MG63 (cell line): ENCODE results near the gene SNU13. TPM values are rescaled to one million over a fixed set of nuclear protein-coding genes. Genes with fewer than 3 reads are reported as not detected.
A peak's percentile ranks its signal among the peaks of the same experiment; 100 is the strongest.
"Not testable (repeated sequence)": the region's sequence is repeated elsewhere in the genome, so short reads cannot be mapped to it uniquely, and the experiment has no call there.

Source experiments
- DNase-seq: peaks from one replicate; pipeline ENCODE4 v3.0.0-alpha.2; 2020
- H3K27me3 ChIP-seq: fragments of 250-450 bp; sonication (Bioruptor Pico); 2 replicates; pipeline ENCODE4 v1.5.1; 2020; ENCODE audit warnings: mild to moderate bottlenecking, moderate library complexity
- H3K36me3 ChIP-seq: fragments of 250-450 bp; sonication (Bioruptor Pico); 2 replicates; pipeline ENCODE4 v1.5.1; 2020; ENCODE audit warnings: mild to moderate bottlenecking, moderate library complexity
- H3K4me3 ChIP-seq: fragments of 250-450 bp; sonication (Bioruptor Pico); 2 replicates; pipeline ENCODE4 v1.5.1; 2020; ENCODE audit warnings: mild to moderate bottlenecking, moderate library complexity
- H3K9me3 ChIP-seq: fragments of 250-450 bp; sonication (Bioruptor Pico); 2 replicates; pipeline ENCODE4 v1.5.1; 2020; ENCODE audit warnings: mild to moderate bottlenecking, moderate library complexity
- total RNA-seq: library from RNA; depleted of rRNA; stranded (reverse); fragments of >200 nt; shearing (Covaris generic); gene quantifications from 2 replicates; pipeline ENCODE4 v1.2.3, GENCODE V29; 2014; ENCODE audit warnings: low replicate concordance

Gene SNU13
- total RNA-seq, 1 experiment from 2014 or later = 206 TPM

DNA sequence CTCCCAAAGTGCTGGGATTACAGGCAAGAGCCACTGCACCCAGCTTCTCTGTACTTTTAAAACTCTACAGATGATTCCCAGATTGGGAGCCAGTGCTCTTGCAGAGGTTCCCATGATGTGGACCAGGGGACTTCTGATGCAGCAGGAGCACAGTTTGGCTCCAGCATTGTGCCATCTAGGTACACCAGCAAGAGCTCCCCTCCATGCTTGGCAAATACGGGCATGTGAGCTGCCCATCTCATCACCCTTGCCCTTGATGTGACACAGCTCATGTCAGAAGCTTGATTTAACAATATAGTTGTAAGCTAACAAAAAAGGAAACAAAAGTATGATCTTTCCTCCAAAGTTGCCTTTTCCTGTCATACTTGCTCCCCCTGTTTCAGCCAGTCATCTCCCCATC lies 28.7 kb downstream of the SNU13 start:
- no peak for DNase-seq
- Histone ChIP-seq H3K27me3 (no peaks in the 10 kb centered on the region), H3K9me3 (no peaks in the 10 kb centered on the region), H3K4me3 (no peak overlapping the region), H3K36me3 (peaks cover 92% of the 10 kb centered on the region)

DNA sequence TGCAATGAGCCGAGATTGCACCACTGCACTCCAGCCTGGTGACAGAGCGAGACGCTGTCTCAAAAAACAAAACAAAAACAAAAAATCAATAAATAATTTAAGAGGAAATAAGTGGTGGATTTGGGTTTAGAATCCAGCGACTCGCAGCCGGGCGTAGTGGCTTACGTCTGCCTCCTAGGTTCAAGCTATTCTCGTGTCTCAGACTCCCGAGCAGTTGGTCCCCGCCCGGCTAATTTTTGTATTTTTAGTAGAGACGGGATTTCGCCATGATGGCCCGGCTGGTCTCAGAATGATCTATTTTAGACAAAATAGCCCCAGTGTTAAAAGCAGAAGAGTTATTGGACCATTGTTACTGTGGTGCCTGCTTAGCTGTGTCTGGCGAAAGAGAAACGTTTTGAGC lies 29.8 kb downstream of the SNU13 start:
- Histone ChIP-seq H3K9me3 (no peaks in the 10 kb centered on the region), H3K4me3 (no peak overlapping the region), H3K36me3 (peaks cover 92% of the 10 kb centered on the region), H3K27me3 (no peaks in the 10 kb centered on the region)
- no peak for DNase-seq

DNA sequence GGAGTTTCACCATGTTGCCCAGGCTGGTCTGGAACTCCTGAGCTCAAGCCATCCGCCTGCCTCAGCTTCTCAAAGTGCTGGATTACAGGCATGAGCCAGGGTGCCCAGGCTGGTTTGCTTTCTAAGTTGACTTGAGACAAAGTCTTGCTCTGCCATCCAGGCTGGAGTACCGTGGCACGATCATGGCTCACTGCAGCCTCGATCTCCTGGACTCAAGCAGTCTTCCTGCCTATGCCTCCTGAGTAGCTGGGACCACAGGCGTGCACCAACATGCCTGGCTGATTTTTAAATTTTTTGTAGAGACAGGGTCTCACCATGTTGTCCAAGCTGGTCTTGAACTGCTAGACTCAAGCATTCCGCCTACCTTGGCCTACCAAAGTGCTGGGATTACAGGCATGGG lies 31.0 kb downstream of the SNU13 start:
- H3K9me3 ChIP-seq = no peaks in the 10 kb centered on the region
- peaks cover 92% of the 10 kb centered on the region for H3K36me3 ChIP-seq
- H3K4me3 ChIP-seq = no peak overlapping the region
- no peak for DNase-seq
- no peaks in the 10 kb centered on the region for H3K27me3 ChIP-seq

DNA sequence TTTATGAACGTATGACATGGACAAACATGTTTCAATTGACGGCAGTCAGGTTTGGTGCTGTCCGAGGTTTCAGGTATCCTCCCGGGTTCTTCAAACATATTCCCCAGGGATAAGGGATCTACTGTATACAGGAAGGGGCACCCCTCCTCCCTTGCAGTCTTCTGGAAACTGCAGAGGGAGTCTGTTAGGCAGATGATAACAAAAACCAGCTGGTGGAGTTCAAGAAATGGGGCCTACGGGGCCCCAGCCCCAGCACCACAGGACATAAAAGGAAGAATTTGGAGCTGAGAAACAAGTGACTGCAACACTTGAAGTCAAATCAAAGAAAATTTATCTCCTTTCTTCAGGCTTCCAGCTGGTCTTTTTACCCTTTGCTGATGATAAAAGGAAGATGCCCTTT lies 32.1 kb downstream of the SNU13 start:
- Histone ChIP-seq H3K36me3 (peaks cover 92% of the 10 kb centered on the region), H3K4me3 (no peak overlapping the region), H3K27me3 (no peaks in the 10 kb centered on the region), H3K9me3 (no peaks in the 10 kb centered on the region)
- no peak for DNase-seq

DNA sequence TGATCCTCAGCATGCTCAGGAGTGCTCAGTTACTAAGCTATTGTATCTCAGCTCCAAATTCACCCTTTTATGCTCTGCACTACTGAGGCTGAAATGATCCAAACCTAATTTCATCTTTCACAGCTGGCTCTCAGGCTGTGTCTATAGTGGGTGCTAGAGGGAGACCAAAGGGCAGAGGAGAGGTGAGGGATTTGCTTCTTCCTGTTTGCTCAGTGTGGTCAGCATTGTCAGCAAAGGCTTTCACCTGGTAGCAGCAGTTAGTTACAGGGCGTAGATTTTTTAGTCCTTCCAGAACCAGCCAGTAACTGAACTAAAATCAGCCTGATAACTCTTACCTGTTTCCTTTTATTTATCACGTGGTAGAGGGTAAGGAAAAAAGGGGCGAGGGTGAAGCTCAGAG lies 34.3 kb downstream of the SNU13 start:
- Histone ChIP-seq H3K36me3 (peaks cover 89% of the 10 kb centered on the region), H3K4me3 (no peak overlapping the region), H3K27me3 (no peaks in the 10 kb centered on the region), H3K9me3 (no peaks in the 10 kb centered on the region)
- no peak for DNase-seq

DNA sequence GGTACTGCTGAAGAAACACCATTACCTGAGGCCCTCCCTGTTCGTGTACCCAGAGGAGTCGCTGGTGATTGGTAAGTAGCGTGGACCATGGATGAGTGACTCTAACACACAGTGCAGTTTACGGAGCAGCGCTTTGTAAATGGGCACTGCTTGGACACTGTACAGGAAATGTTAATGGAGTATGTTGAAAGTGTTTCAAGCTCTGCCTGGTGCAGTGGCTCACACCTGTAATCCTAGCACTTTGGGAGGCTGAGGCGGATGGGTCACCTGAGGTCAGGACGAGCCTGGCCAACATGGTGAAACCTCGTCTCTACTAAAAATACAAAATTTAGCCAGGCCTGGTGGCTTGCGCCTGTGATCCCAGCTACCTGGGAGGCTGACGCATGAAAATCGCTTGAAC lies 37.8 kb downstream of the SNU13 start:
- DNase-seq = no peak
- Histone ChIP-seq H3K27me3 (no peaks in the 10 kb centered on the region), H3K9me3 (no peaks in the 10 kb centered on the region), H3K4me3 (no peak overlapping the region), H3K36me3 (peaks cover 90% of the 10 kb centered on the region)

DNA sequence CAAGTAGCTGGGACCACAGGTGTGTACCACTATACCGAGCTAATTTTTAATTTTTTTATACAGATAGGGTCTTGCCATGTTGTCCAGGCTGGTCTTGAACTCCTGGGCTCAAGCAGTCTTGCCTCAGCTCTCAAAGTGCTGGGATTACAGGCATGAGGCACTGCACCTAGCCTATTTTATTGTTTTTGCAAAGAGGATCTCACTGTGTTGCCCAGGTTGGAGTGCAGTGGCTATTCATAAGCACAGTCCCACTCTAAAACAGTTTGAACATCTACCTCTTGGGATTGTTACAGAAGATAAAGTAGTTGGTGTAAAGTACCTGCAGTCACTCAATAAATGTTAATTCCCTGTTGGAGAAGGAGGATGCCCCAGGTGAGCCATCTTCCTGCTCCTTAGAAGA lies 38.4 kb downstream of the SNU13 start:
- Histone ChIP-seq H3K9me3 (no peaks in the 10 kb centered on the region), H3K36me3 (peaks cover 92% of the 10 kb centered on the region), H3K4me3 (no peak overlapping the region), H3K27me3 (no peaks in the 10 kb centered on the region)
- DNase-seq = no peak

DNA sequence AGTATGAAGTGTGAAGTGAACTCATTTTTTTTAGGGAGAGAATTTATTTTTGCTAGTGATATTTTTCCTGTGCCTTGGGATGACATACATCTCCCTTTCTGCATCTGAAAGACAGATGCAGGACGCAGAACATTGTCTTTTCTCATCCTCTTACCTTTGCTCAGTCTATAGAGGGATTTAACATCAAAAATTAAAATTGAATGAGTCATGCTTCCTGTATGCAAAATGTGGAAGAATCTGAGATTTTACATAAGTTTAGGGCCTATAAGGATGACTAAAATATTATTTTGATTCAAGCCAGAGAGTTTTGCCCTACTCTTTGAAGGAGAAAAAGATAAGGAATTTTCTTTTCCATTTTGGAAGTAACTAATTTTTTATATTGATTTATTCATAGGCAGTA lies 40.2 kb downstream of the SNU13 start:
- no peaks in the 10 kb centered on the region for H3K9me3 ChIP-seq
- H3K4me3 ChIP-seq = no peak overlapping the region
- H3K27me3 ChIP-seq = no peaks in the 10 kb centered on the region
- peaks cover 87% of the 10 kb centered on the region for H3K36me3 ChIP-seq
- no peak for DNase-seq

DNA sequence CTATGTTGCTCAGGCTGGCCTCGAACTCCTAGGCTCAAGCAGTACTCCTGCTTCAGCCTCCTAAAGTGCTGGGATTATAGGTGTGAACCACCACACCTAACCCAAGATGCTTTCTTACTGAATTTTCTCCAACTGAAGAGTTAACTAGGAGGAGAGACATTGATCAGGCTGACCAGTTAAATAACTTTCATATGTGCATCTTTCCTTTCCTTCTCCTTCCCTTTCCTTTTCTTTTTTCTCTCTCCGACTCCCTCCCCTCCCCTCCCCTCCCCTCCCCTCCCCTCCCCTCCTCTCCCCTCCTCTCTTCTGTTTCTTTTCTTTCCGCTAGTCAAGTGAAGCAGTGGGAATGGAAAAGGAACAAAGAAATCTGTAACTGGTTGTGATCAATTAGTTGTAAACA lies 40.9 kb downstream of the SNU13 start:
- Histone ChIP-seq H3K9me3 (no peaks in the 10 kb centered on the region), H3K36me3 (peaks cover 87% of the 10 kb centered on the region), H3K27me3 (no peaks in the 10 kb centered on the region), H3K4me3 (no peak overlapping the region)
- DNase-seq = no peak

DNA sequence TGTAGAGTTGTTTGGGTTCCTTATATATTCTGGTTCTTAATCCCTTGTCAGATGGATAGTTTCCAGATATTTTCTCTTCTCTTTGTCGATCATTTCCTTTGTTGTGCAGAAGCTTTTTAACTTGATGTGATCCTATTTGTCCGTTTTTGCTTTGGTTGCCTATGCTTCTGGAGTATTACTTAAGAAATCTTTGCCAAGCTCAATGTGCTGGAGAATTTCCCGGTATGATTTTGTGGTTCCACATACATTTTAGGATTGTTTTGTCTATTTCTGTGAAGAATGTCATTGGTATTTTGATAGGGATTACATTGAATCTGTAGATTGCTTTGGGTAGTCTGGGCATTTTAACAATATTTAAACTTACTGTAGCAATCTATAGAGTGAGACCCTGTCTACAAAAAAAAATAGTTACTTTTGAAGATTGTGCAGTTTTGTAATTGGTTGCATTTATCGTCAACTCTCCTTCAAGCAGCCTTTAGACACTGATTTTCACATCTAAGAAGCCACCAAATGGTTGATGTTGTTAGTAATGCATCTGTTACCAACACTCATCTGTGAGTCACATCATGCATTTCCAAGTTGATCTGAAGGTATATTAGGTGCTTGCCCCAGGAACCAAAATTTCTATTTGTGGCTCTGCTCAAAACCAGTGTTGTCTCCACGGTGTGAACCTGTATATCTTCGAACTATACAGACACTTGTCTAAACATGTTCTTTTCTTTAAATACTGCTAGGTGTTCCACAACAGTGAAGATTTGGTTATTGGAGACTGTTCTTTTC lies 46.1 kb downstream of the SNU13 start:
- no peaks in the 10 kb centered on the region for H3K9me3 ChIP-seq
- no peak for DNase-seq
- H3K27me3 ChIP-seq = no peaks in the 10 kb centered on the region
- no peak overlapping the region for H3K4me3 ChIP-seq
- peaks cover 89% of the 10 kb centered on the region for H3K36me3 ChIP-seq

DNA sequence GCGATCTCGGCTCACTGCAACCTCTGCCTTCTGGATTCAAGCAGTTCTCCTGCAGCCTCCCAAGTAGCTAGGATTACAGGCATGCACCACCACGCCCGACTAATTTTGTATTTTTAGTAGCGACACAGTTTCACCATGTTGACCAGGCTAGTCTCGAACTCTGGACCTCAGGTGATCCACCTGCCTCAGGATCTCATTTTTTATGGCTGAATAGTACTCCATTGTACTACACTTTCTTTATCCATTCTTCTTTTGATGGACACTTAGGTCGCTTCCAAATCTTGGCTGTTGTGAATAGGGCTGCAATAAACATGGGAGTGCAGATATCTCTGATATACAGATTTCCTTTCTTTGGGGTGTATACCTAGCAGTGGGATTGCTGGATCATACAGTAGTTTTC lies 46.8 kb downstream of the SNU13 start:
- no peaks in the 10 kb centered on the region for H3K27me3 ChIP-seq
- H3K36me3 ChIP-seq = peaks cover 88% of the 10 kb centered on the region
- no peaks in the 10 kb centered on the region for H3K9me3 ChIP-seq
- no peak for DNase-seq
- no peak overlapping the region for H3K4me3 ChIP-seq

DNA sequence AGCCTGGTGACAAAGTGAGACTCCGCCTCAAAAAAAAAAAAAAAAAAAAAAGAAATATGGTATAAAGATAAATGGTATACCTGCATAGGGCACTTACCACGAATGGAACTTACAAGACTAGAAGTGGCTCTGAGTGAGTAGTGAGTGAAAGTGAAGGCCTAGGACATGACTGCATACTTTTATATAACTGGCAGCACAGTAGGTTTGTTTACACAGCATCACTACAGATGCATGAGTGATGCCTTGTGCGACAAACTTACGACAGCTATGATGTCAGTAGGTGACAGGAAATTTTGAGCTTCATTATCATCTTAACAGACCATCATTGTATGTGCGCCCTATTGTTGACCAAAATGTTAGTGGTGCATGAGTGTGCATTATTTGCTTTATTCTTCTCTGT lies 49.9 kb downstream of the SNU13 start:
- Histone ChIP-seq H3K9me3 (no peaks in the 10 kb centered on the region), H3K36me3 (peaks cover 88% of the 10 kb centered on the region), H3K27me3 (no peaks in the 10 kb centered on the region), H3K4me3 (no peak overlapping the region)
- DNase-seq = no peak

DNA sequence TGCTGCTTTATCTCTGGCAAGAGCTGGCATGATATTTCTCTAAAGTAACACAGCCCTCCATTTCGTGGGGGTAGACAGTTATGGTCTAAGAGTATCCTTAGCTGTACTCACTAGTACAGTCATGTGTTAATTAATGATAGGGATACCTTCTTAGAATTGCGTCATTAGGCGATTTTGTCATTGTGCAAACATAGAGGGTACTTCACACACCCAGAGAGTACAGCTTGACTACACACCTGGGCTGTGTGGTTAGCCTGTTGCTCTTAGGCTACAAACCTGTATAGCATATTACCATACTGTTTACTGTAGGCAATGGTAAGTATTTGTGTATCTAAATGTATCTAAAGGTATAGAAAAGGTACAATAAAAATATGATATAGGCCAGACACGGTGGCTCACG lies 50.5 kb downstream of the SNU13 start:
- Histone ChIP-seq H3K4me3 (no peak overlapping the region), H3K36me3 (peaks cover 90% of the 10 kb centered on the region), H3K9me3 (no peaks in the 10 kb centered on the region), H3K27me3 (no peaks in the 10 kb centered on the region)
- DNase-seq = no peak

DNA sequence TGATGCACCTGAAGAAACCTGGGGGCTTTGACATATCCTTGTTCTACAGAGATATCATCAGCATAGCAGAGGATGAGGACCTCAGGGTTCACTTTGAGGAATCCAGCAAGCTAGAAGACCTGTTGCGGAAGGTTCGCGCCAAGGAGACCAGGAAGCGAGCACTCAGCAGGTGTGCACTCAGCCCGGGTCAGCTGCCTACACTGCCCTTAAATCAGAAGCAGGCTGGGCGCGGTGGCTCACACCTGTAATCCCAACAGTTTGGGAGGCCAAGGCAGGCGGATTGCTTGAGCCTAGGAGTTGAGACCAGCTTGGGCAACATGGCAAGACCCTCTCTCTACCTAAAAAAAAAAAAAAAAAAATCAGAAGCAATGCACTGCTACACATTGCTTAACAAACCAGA lies 51.0 kb downstream of the SNU13 start:
- not testable (repeated sequence) for H3K4me3 ChIP-seq, DNase-seq, H3K9me3 ChIP-seq, H3K27me3 ChIP-seq
- peaks cover 88% of the 10 kb centered on the region for H3K36me3 ChIP-seq

DNA sequence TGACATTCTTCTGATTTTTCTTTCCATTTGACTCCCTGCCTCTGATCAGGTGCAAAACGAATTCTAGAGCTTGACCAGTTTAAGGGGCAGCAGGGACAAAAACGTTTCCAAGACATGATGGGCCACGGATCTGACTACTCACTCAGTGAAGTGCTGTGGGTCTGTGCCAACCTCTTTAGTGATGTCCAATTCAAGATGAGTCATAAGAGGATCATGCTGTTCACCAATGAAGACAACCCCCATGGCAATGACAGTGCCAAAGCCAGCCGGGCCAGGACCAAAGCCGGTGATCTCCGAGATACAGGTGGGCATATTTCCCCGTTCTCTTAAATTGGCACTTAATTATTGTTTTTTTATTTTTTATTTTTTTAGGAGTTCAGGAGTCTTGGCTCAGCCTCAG lies 52.2 kb downstream of the SNU13 start:
- Histone ChIP-seq H3K36me3 (peaks cover 81% of the 10 kb centered on the region), H3K9me3 (no peaks in the 10 kb centered on the region), H3K27me3 (no peaks in the 10 kb centered on the region), H3K4me3 (no peak overlapping the region)
- DNase-seq = peak; percentile 79

DNA sequence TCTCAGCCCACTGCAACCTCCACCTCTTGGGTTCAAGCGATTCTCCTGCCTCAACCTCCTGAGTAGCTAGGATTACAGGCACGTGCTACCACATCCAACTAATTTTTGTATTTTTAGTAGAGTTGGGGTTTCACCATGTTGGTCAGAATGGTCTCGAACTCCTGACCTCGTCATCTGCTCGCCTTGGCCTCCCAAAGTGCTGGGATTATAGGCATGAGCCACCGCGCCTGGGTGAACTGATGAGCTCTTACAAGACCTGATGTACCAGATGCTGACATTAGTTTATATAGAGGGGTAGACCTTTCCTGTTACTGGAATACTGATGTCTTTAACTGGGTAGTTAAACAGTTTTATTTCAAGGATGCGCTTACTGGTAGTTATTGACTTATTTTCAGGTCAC lies 54.1 kb downstream of the SNU13 start:
- H3K9me3 ChIP-seq, H3K27me3 ChIP-seq, DNase-seq, H3K4me3 ChIP-seq: not testable (repeated sequence)
- peaks cover 68% of the 10 kb centered on the region for H3K36me3 ChIP-seq

DNA sequence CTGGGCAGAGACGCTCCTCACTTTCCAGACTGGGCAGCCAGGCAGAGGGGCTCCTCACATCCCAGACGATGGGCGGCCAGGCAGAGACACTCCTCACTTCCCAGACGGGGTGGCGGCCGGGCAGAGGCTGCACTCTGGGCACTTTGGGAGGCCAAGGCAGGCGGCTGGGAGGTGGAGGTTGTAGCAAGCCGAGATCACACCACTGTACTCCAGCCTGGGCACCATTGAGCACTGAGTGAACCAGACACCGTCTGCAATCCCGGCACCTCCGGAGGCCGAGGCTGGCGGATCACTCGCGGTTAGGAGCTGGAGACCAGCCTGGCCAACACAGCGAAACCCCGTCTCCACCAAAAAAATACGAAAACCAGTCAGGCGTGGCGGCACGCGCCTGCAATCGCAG lies 57.1 kb downstream of the SNU13 start:
- not testable (repeated sequence) for H3K9me3 ChIP-seq, H3K4me3 ChIP-seq, DNase-seq, H3K27me3 ChIP-seq
- H3K36me3 ChIP-seq = peaks cover 73% of the 10 kb centered on the region

DNA sequence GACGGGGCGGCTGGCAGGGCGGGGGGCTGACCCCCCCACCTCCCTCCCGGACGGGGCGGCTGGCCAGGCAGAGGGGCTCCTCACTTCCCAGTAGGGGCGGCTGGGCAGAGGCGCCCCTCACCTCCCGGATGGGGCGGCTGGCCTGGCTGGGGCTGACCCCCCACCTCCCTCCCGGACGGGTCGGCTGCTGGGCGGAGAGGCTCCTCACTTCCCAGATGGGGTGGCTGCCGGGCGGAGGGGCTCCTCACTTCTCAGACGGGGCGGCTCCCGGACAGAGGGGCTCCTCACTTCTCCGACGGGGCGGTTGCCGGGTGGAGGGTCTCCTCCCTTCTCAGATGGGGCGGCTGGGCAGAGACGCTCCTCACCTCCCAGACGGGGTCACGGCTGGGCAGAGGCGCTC lies 57.6 kb downstream of the SNU13 start:
- H3K9me3 ChIP-seq, DNase-seq, H3K27me3 ChIP-seq, H3K4me3 ChIP-seq: not testable (repeated sequence)
- H3K36me3 ChIP-seq = peaks cover 73% of the 10 kb centered on the region

DNA sequence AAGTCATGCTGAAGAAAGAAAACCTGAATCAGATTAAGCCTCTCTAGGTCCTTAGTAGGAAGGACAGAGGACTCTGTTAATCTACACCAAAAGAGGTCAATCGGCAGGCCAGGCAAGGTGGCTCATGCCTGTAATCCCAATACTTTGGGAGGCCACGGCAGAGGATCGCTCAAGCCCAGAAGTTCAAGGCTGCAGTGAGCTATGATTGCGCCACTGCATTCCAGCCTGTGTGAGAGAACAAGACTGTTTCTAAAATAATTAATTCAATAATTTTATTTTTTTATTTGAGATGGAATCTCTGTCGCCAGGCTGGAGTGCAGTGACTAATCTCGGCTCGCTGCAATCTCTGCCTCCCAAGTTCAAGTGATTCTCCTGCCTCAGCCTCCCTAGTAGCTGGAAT lies 63.1 kb downstream of the SNU13 start:
- Histone ChIP-seq H3K27me3 (no peaks in the 10 kb centered on the region), H3K4me3 (no peak overlapping the region), H3K36me3 (peaks cover 83% of the 10 kb centered on the region), H3K9me3 (no peaks in the 10 kb centered on the region)
- DNase-seq = no peak
